Liver (tissue), 9 donors: ENCODE data around the gene PCSK4. TPM values are rescaled to one million over a fixed set of nuclear protein-coding genes. Genes with fewer than 3 reads are reported as not detected.

Source experiments
- DNase-seq: peaks from one replicate; pipeline ENCODE4 v3.0.0-alpha.2; 2017; ENCODE audit warnings: low spot score
- H3K27ac ChIP-seq, 2 donors: one replicate each; pipeline ENCODE4 v1.7.0; 2013; ENCODE audit warnings: inconsistent platforms in 2 of 2, low read length in 2 of 2, control low read depth in 1 of 2, low read depth in 1 of 2, mild to moderate bottlenecking in 1 of 2
- H3K27me3 ChIP-seq, 4 donors: one replicate each; pipeline versions ENCODE4 v1.6.1 to v1.7.0; 2013; ENCODE audit warnings: low read length in 3 of 4, inconsistent platforms in 1 of 4, mild to moderate bottlenecking in 1 of 4, moderate library complexity in 1 of 4; ENCODE audit not compliant: control insufficient read depth in 4 of 4, insufficient read depth in 4 of 4
- H3K36me3 ChIP-seq, 4 donors: one replicate each; pipeline versions ENCODE4 v1.6.1 to v1.7.0; 2013; ENCODE audit warnings: low read length in 3 of 4, mild to moderate bottlenecking in 3 of 4, low read depth in 1 of 4, moderate library complexity in 1 of 4; ENCODE audit not compliant: control insufficient read depth in 4 of 4, insufficient read depth in 3 of 4
- H3K4me1 ChIP-seq, 4 donors: one replicate each; pipeline versions ENCODE4 v1.6.1 to v1.7.0; 2013; ENCODE audit warnings: low read length in 3 of 4, mild to moderate bottlenecking in 3 of 4, moderate library complexity in 1 of 4; ENCODE audit not compliant: control insufficient read depth in 4 of 4, insufficient read depth in 4 of 4
- H3K4me3 ChIP-seq, 3 donors: one replicate each; pipeline versions ENCODE4 v1.6.1 to v1.7.0; 2013; ENCODE audit warnings: low read length in 3 of 3, control low read depth in 1 of 3, low read depth in 1 of 3, mild to moderate bottlenecking in 1 of 3
- H3K9ac ChIP-seq, 2 donors: one replicate each; pipeline ENCODE4 v1.7.0; 2013; ENCODE audit warnings: low read length in 2 of 2, mild to moderate bottlenecking in 2 of 2, moderate library complexity in 2 of 2, control low read depth in 1 of 2, low read depth in 1 of 2
- H3K9me3 ChIP-seq, 4 donors: one replicate each; pipeline versions ENCODE4 v1.6.1 to v1.7.0; 2013; ENCODE audit warnings: low read length in 3 of 4; ENCODE audit not compliant: control insufficient read depth in 4 of 4
- ATF3 ChIP-seq: IDR thresholded peaks from 2 replicates; pipeline ENCODE4 v1.6.1; 2016; ENCODE audit warnings: antibody characterized with exemption
- EGR1 ChIP-seq, 2 donors: IDR thresholded peaks; 2 replicates each; pipeline ENCODE4 v1.6.1; 2016 to 2018; ENCODE audit warnings: antibody characterized with exemption in 2 of 2, low read depth in 2 of 2
- FOXA1 ChIP-seq: IDR thresholded peaks from 2 replicates; pipeline ENCODE4 v1.6.1; 2016; ENCODE audit warnings: antibody characterized with exemption
- FOXA2 ChIP-seq: IDR thresholded peaks from 2 replicates; pipeline ENCODE4 v1.6.1; 2016; ENCODE audit warnings: antibody characterized with exemption
- GABPA ChIP-seq, 2 donors: IDR thresholded peaks in 1 of 2; conservative IDR thresholded peaks in 1 of 2; 2 replicates each; pipeline ENCODE4 v1.6.1; 2016; ENCODE audit warnings: antibody characterized with exemption in 2 of 2, mild to moderate bottlenecking in 1 of 2, moderate library complexity in 1 of 2
- HNF4A ChIP-seq, 2 donors: conservative IDR thresholded peaks; 2 replicates each; pipeline ENCODE4 v1.6.1; 2016; ENCODE audit warnings: antibody characterized with exemption in 2 of 2, mild to moderate bottlenecking in 2 of 2
- HNF4G ChIP-seq: IDR thresholded peaks from 2 replicates; pipeline ENCODE4 v1.6.1; 2016; ENCODE audit warnings: antibody characterized with exemption
- JUND ChIP-seq, 2 donors: IDR thresholded peaks; 2 replicates each; pipeline ENCODE4 v1.6.1; 2016; ENCODE audit warnings: antibody characterized with exemption in 2 of 2
- MAX ChIP-seq: IDR thresholded peaks from 2 replicates; pipeline ENCODE4 v1.6.1; 2016; ENCODE audit warnings: antibody characterized with exemption
- NR2F2 ChIP-seq: IDR thresholded peaks from 2 replicates; pipeline ENCODE4 v1.6.1; 2016; ENCODE audit warnings: antibody characterized with exemption
- RAD21 ChIP-seq, 2 donors: IDR thresholded peaks; 2 replicates each; pipeline ENCODE4 v1.6.1; 2016; ENCODE audit warnings: antibody characterized with exemption in 2 of 2, mild to moderate bottlenecking in 2 of 2
- RXRA ChIP-seq, 2 donors: IDR thresholded peaks; 2 replicates each; pipeline ENCODE4 v1.6.1; 2017 to 2018; ENCODE audit warnings: antibody characterized with exemption in 2 of 2, mild to moderate bottlenecking in 1 of 2
- SP1 ChIP-seq: IDR thresholded peaks from 2 replicates; pipeline ENCODE4 v1.6.1; 2018; ENCODE audit warnings: antibody characterized with exemption, mild to moderate bottlenecking
- TAF1 ChIP-seq: conservative IDR thresholded peaks from 2 replicates; pipeline ENCODE4 v1.6.1; 2016; ENCODE audit warnings: antibody characterized with exemption, mild to moderate bottlenecking
- YY1 ChIP-seq: IDR thresholded peaks from 2 replicates; pipeline ENCODE4 v1.6.1; 2016; ENCODE audit warnings: antibody characterized with exemption, mild to moderate bottlenecking
- ZBTB33 ChIP-seq: IDR thresholded peaks from 2 replicates; pipeline ENCODE4 v1.6.1; 2016; ENCODE audit warnings: antibody characterized with exemption
- WGBS: extraction: QIAGEN DNeasy Blood & Tissue Kit; methylation state at CpG from one replicate; pipeline ENCODE4 v1.1.7; 2013; 5-methylcytosine and 5-hydroxymethylcytosine counted together
- polyA plus RNA-seq, 2 donors: library from polyadenylated mRNA; stranded (reverse) in 1 of 2; unstranded in 1 of 2; fragments of 200-250 nt in 1 of 2; fragments of >200 nt in 1 of 2; fragmentation: Nextera tagmentation in 1 of 2; extraction: Ambion mirVana in 1 of 2; gene quantifications; one replicate each; pipeline versions ENCODE4 v1.2.1 to v1.2.3, GENCODE V29; 2013 to 2015
- total RNA-seq, 2 donors: library from RNA; depleted of rRNA; stranded (reverse); fragments of >200 nt; gene quantifications; one replicate each; pipeline ENCODE4 v1.2.3, GENCODE V29; 2014
- TF ChIP-seq, protein P1 (sequence below): fragments of 150-350 bp; IDR thresholded peaks from 2 replicates; pipeline ENCODE4 v1.5.1; 2017; ENCODE audit warnings: improper control_type of control experiment, low read depth, low read length; ENCODE audit not compliant: missing input control
- TF ChIP-seq, protein P2 (sequence below): IDR thresholded peaks from 2 replicates; pipeline ENCODE4 v1.6.1; 2016; ENCODE audit warnings: antibody characterized with exemption, mild to moderate bottlenecking
- donor health status: healthy.
- donor health status: healthy.
- donor health status: healthy.
- donor health status: healthy.
- donor health status: healthy.

The PCSK4 gene
- total and polyA plus RNA-seq, 4 donors = 0.60 to 2.6 (median 1.9) TPM

DNA sequence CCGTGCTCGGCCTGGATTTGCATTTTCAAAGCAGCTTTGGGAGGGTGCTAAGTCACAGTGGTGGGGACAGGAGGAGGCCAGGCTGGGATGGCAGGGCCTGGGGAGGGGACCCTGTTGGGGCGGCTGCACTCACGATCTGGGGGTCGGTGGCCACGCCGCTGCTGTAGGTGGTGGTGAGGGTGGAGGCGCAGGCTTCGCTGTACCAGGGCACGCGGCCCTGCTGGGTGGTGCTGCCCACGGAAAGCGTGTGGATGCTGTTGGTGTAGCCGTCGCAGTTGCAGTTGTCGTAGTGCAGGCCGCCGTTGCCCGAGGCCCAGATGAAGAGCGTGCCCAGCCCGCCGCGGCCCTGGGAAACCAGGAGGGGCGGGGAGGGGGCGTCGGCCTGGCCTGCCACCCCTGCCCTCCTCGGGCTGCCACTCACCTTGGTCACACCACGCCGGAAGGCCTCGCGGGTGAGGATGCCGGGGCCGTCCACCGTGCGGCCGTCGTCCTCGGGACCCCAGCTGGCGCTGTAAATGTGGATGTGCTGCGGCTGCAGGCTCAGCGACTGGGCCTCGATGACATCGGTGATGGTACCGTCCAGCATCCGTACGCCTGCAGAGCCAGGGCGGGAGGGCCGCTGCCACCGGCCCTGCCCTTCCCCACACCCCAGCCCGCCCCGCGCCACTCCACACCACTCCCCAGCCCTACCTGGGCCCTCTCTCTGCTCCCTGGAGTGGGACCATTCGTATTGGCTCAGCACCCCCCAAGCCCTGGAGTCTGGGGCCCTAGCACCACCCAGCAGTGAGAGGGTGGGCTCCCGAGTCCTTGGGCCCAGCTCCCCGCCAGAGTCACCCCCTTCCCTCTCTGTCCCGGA lies 3.2 kb downstream of the PCSK4 start:
- TF ChIP-seq JUND (IDR thresholded peaks at IDR 0.05) = no peak
- TF ChIP-seq, protein P1, sequence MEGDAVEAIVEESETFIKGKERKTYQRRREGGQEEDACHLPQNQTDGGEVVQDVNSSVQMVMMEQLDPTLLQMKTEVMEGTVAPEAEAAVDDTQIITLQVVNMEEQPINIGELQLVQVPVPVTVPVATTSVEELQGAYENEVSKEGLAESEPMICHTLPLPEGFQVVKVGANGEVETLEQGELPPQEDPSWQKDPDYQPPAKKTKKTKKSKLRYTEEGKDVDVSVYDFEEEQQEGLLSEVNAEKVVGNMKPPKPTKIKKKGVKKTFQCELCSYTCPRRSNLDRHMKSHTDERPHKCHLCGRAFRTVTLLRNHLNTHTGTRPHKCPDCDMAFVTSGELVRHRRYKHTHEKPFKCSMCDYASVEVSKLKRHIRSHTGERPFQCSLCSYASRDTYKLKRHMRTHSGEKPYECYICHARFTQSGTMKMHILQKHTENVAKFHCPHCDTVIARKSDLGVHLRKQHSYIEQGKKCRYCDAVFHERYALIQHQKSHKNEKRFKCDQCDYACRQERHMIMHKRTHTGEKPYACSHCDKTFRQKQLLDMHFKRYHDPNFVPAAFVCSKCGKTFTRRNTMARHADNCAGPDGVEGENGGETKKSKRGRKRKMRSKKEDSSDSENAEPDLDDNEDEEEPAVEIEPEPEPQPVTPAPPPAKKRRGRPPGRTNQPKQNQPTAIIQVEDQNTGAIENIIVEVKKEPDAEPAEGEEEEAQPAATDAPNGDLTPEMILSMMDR = no peak
- TF ChIP-seq YY1 = no peak
- no peak for TF ChIP-seq FOXA2
- TF ChIP-seq, protein P2, sequence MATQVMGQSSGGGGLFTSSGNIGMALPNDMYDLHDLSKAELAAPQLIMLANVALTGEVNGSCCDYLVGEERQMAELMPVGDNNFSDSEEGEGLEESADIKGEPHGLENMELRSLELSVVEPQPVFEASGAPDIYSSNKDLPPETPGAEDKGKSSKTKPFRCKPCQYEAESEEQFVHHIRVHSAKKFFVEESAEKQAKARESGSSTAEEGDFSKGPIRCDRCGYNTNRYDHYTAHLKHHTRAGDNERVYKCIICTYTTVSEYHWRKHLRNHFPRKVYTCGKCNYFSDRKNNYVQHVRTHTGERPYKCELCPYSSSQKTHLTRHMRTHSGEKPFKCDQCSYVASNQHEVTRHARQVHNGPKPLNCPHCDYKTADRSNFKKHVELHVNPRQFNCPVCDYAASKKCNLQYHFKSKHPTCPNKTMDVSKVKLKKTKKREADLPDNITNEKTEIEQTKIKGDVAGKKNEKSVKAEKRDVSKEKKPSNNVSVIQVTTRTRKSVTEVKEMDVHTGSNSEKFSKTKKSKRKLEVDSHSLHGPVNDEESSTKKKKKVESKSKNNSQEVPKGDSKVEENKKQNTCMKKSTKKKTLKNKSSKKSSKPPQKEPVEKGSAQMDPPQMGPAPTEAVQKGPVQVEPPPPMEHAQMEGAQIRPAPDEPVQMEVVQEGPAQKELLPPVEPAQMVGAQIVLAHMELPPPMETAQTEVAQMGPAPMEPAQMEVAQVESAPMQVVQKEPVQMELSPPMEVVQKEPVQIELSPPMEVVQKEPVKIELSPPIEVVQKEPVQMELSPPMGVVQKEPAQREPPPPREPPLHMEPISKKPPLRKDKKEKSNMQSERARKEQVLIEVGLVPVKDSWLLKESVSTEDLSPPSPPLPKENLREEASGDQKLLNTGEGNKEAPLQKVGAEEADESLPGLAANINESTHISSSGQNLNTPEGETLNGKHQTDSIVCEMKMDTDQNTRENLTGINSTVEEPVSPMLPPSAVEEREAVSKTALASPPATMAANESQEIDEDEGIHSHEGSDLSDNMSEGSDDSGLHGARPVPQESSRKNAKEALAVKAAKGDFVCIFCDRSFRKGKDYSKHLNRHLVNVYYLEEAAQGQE = no peak
- no peak for TF ChIP-seq NR2F2
- TF ChIP-seq FOXA1 = no peak
- TF ChIP-seq ZBTB33 = no peak
- TF ChIP-seq HNF4A (conservative IDR thresholded peaks at IDR 0.05) = no peak
- TF ChIP-seq ATF3 = no peak
- no peak for TF ChIP-seq SP1
- no peak for TF ChIP-seq RAD21 (IDR thresholded peaks at IDR 0.05)
- no peak for TF ChIP-seq EGR1 (IDR thresholded peaks at IDR 0.05; ENCODE audit: low read depth in 2 of 2)
- no peak for TF ChIP-seq HNF4G
- no peak for TF ChIP-seq RXRA (IDR thresholded peaks at IDR 0.05)
- no peak for TF ChIP-seq GABPA (IDR thresholded peaks at IDR 0.05 in 1 of 2, conservative IDR thresholded peaks at IDR 0.05 in 1 of 2)
- no peak for TF ChIP-seq MAX
- TF ChIP-seq TAF1 = no peak
- Histone ChIP-seq H3K27ac (no peak overlapping the region), H3K36me3 (no peaks in the 10 kb centered on the region), H3K4me3 (no peak overlapping the region), H3K9me3 (no peaks in the 10 kb centered on the region), H3K4me1 (peaks cover 3 to 12% (median 7%) of the 10 kb centered on the region in 4 donors), H3K9ac (no peak overlapping the region), H3K27me3 (no peaks in the 10 kb centered on the region)
- no peak for DNase-seq
- 96% methylated on average over 56 of the region's 56 CpGs for WGBS
